ENCODE measurements around the gene CAPZB.

GRCh38 chr1:19402031-19402813 is 83.1 kb downstream of the CAPZB start:
- no peak for TF ChIP-seq CTCF (IDR thresholded peaks at IDR 0.05)
- TF ChIP-seq POLR2A (IDR thresholded peaks at IDR 0.05), result no peak

Measured in adrenal gland (tissue), 5 donors.